Upper lobe of left lung (tissue), 6 donors: Measurements from ENCODE around the gene OTULINL. TPM values are rescaled to one million over a fixed set of nuclear protein-coding genes. Genes with fewer than 3 reads are reported as not detected.

Experiments
- ATAC-seq, 2 donors: fragments of 200-7000 bp; cut with Tn5 transposase; one replicate each; pipeline ENCODE4 v1.9.1; 2022; ENCODE audit warnings: mild to moderate bottlenecking in 2 of 2, moderate library complexity in 2 of 2; ENCODE audit not compliant: low FRiP score in 2 of 2
- DNase-seq, 2 donors: peaks; one replicate each; pipeline ENCODE4 v3.0.0-alpha.2; 2019 to 2020
- H3K27ac ChIP-seq, 4 donors: fragments of 200-600 bp; sonication (generic); one replicate each; pipeline ENCODE4 v1.5.1; 2016 to 2019
- H3K27me3 ChIP-seq, 4 donors: fragments of 200-600 bp; sonication (generic); one replicate each; pipeline ENCODE4 v1.5.1; 2017 to 2019
- H3K36me3 ChIP-seq, 4 donors: fragments of 200-600 bp; sonication (generic); one replicate each; pipeline ENCODE4 v1.5.1; 2016 to 2019
- H3K4me1 ChIP-seq, 4 donors: fragments of 200-600 bp; sonication (generic); one replicate each; pipeline ENCODE4 v1.5.1; 2018 to 2019
- H3K4me3 ChIP-seq, 4 donors: fragments of 200-600 bp; sonication (generic); one replicate each; pipeline ENCODE4 v1.5.1; 2017 to 2019; ENCODE audit warnings: mild to moderate bottlenecking in 2 of 4, moderate library complexity in 1 of 4
- H3K9me3 ChIP-seq, 4 donors: fragments of 200-600 bp; sonication (generic); one replicate each; pipeline ENCODE4 v1.5.1; 2018 to 2019
- EP300 ChIP-seq, 4 donors: sonication (generic); formaldehyde crosslinking; IDR thresholded peaks; one replicate each; pipeline ENCODE4 v1.5.1; 2017; ENCODE audit warnings: antibody characterized with exemption in 4 of 4, control low read depth in 2 of 4
- POLR2A ChIP-seq, 4 donors: fragments of 450-650 bp; IDR thresholded peaks; one replicate each; pipeline ENCODE4 v1.5.1; 2016 to 2017; ENCODE audit warnings: antibody characterized with exemption in 4 of 4, mild to moderate bottlenecking in 2 of 4
- POLR2AphosphoS5 ChIP-seq, 2 donors: sonication (generic); formaldehyde crosslinking; IDR thresholded peaks; one replicate each; pipeline ENCODE4 v1.5.1; 2017; ENCODE audit warnings: antibody characterized with exemption in 2 of 2
- WGBS, 2 donors: methylation state at CpG; one replicate each; pipeline ENCODE4 v1.1.5; 2017 to 2018; 5-methylcytosine and 5-hydroxymethylcytosine counted together
- total RNA-seq, 6 donors: library from RNA; depleted of rRNA in 4 of 6; stranded (reverse); fragments of >200 nt in 4 of 6; gene quantifications; one replicate each; pipeline versions ENCODE4 v1.1.0 to v1.2.1, GENCODE V29; 2016 to 2021
- TF ChIP-seq, protein P1 (sequence below), 6 experiments: fragments of 450-650 bp in 4 of 6; fragments of 200-600 bp in 2 of 6; sonication (generic) in 2 of 6; IDR thresholded peaks; one replicate each; pipeline ENCODE4 v1.5.1; 2016 to 2019; ENCODE audit warnings: antibody characterized with exemption in 6 of 6
- donor health status: DM: no; HTN: no; CAD: no; lungs with moderate emphysema.
- donor health status: DM: no; HTN: yes; CAD: no; lungs with severe emphysema.

Gene OTULINL
- total RNA-seq, 6 donors from 2014 or later = 36.4 to 194 (median 82.8) TPM

DNA sequence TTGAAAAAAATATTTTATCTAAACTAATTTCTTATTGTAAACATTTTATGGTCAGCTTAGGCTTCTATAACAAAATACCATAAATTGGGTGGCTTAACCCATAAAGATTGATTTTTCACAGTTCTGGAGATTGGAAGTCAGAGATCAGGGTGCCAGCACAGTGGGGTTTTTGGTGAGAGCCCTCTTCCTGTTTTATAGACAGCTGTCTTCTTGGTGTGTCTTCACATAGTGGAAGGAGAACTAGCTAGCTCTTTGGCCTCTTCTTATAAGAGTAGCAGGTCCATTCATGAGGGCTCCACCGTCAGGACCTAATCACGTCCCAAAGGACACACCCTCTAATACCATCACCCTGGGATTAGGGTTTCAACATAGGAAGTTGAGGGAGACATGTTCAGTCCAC lies 26.6 kb downstream of the OTULINL start:
- Histone ChIP-seq H3K27ac (no peak overlapping the region), H3K9me3 (no peaks in the 10 kb centered on the region), H3K36me3 (peaks cover 8 to 55% (median 15%) of the 10 kb centered on the region in 4 donors), H3K4me1 (no peaks in the 10 kb centered on the region), H3K27me3 (no peaks in the 10 kb centered on the region), H3K4me3 (no peak overlapping the region)
- DNase-seq = no peak
- no peak for TF ChIP-seq EP300 (IDR thresholded peaks at IDR 0.05)
- no peak for TF ChIP-seq POLR2A (IDR thresholded peaks at IDR 0.05)
- TF ChIP-seq, protein P1, sequence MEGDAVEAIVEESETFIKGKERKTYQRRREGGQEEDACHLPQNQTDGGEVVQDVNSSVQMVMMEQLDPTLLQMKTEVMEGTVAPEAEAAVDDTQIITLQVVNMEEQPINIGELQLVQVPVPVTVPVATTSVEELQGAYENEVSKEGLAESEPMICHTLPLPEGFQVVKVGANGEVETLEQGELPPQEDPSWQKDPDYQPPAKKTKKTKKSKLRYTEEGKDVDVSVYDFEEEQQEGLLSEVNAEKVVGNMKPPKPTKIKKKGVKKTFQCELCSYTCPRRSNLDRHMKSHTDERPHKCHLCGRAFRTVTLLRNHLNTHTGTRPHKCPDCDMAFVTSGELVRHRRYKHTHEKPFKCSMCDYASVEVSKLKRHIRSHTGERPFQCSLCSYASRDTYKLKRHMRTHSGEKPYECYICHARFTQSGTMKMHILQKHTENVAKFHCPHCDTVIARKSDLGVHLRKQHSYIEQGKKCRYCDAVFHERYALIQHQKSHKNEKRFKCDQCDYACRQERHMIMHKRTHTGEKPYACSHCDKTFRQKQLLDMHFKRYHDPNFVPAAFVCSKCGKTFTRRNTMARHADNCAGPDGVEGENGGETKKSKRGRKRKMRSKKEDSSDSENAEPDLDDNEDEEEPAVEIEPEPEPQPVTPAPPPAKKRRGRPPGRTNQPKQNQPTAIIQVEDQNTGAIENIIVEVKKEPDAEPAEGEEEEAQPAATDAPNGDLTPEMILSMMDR (IDR thresholded peaks at IDR 0.05) = no peak
- no peak for TF ChIP-seq POLR2AphosphoS5 (IDR thresholded peaks at IDR 0.05)
- peak in 1 of 2 donors; percentile 50 for ATAC-seq
- 51 to 61% methylated on average over 2 of the region's 2 CpGs for WGBS, 2 donors

DNA sequence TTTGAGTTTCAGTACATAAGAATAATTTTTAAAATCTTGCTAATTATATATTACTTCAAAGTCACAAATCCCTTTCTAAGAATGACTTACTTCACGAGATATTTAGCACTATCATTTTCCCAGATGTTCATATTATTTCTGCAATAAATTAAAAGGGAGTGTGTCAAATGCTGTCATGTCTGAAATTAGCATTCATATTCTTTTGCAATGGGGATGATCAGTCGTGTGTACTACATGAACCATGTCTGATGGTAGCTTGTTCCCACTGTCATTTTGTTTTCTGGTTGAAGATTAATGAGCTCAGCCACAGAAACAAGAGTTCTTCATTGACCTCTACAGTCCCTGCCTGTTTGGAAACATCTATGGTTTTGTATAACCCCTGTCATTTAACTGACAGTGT lies 30.1 kb downstream of the OTULINL start:
- Histone ChIP-seq H3K27ac (no peak overlapping the region), H3K4me3 (no peak overlapping the region), H3K9me3 (no peaks in the 10 kb centered on the region), H3K36me3 (peaks cover 18 to 55% (median 25%) of the 10 kb centered on the region in 4 donors), H3K27me3 (no peaks in the 10 kb centered on the region), H3K4me1 (no peaks in the 10 kb centered on the region)
- ATAC-seq (no peak), DNase-seq (no peak)
- TF ChIP-seq POLR2AphosphoS5 (IDR thresholded peaks at IDR 0.05) = no peak
- WGBS, 2 donors = 71 to 73% methylated on average over 2 of the region's 2 CpGs

DNA sequence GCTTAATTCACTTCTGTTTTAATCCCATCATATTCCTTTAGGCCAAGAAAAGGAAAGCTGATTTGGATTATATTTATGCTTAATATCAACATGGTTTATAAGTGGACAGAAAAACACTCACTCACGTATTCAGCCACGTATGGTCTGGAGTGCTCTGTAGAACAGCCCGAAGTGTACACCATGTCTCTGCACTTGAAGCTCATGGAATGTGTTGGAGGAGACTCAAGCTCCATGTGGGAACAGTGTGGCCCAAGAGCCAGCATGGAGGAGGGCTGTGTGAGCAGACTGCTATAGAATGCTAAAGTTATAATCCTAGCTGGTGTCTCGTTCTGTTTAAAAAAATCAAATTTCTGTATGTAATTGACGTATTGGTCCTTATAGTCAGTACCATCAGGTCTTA lies 32.9 kb downstream of the OTULINL start:
- ATAC-seq (peak; percentile 40 to 91), DNase-seq (peak in 1 of 2 donors; percentile 72)
- TF ChIP-seq POLR2AphosphoS5 (IDR thresholded peaks at IDR 0.05) (peak; percentile 61 to 65), POLR2A (IDR thresholded peaks at IDR 0.05) (no peak), EP300 (IDR thresholded peaks at IDR 0.05) (peak in 2 of 4 donors; percentile 72 to 95)
- Histone ChIP-seq H3K4me3 (no peak overlapping the region), H3K27ac (no peak overlapping the region), H3K36me3 (peaks cover 20 to 41% (median 21%) of the 10 kb centered on the region in 4 donors), H3K9me3 (no peaks in the 10 kb centered on the region), H3K27me3 (no peaks in the 10 kb centered on the region), H3K4me1 (no peaks in the 10 kb centered on the region)
- 74 to 88% methylated on average over 5 of the region's 5 CpGs for WGBS, 2 donors

DNA sequence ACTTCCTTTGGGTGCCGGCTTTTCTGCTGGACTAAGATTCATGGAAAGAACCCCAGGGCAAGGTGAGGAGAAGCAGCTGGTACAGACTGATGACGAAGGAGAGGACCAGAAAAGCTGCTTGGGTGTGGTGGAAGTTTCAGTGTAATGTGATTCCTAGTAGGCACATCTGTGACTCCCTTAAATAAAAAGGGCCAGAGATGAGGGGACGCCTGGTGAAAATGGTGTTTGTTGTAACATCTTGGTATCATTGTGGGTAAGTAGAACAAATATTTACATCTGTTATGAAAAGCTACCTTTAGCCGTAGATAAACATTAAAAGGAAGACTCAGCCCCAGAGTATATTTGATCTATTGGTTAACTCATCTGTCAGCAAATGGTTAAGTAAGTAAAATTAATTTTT lies 33.8 kb downstream of the OTULINL start:
- no peak for TF ChIP-seq POLR2A (IDR thresholded peaks at IDR 0.05)
- no peak for TF ChIP-seq POLR2AphosphoS5 (IDR thresholded peaks at IDR 0.05)
- TF ChIP-seq EP300 (IDR thresholded peaks at IDR 0.05) = no peak
- no peaks in the 10 kb centered on the region for H3K27me3 ChIP-seq
- H3K4me3 ChIP-seq = no peak overlapping the region
- DNase-seq = no peak
- no peaks in the 10 kb centered on the region for H3K9me3 ChIP-seq
- no peaks in the 10 kb centered on the region for H3K4me1 ChIP-seq
- 86 to 90% methylated on average over 4 of the region's 4 CpGs for WGBS, 2 donors
- no peak for ATAC-seq
- peak overlapping the region in 1 of 4 donors; percentile 50 for H3K27ac ChIP-seq
- H3K36me3 ChIP-seq = peaks cover 16 to 35% (median 18%) of the 10 kb centered on the region in 4 donors

DNA sequence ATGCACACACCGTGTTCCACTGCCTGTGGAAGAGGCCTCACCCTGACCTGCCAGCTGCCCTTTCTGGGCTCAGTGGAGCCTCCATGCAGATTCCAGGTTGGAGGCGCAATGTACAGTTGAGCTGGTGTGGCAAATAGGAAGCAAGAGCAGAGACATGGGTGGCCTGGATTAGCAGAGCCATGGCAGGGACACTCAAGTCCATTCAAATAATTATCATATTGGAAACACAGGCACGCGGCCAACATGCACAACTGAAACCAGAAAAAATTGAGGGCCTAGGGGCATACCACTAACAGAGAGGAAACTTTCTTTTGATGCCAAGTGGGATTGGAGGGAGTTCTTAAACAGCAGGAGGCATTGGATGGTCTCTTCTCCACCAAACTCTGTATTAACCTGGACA lies 35.8 kb downstream of the OTULINL start:
- DNase-seq (no peak), ATAC-seq (no peak)
- Histone ChIP-seq H3K4me3 (no peak overlapping the region), H3K36me3 (peaks cover 10 to 26% (median 14%) of the 10 kb centered on the region in 4 donors), H3K27ac (no peak overlapping the region), H3K4me1 (no peaks in the 10 kb centered on the region), H3K27me3 (no peaks in the 10 kb centered on the region), H3K9me3 (peaks cover 0 to 3% (median 0%) of the 10 kb centered on the region in 4 donors)
- no peak for TF ChIP-seq POLR2AphosphoS5 (IDR thresholded peaks at IDR 0.05)
- TF ChIP-seq, protein P1 (IDR thresholded peaks at IDR 0.05) = no peak
- TF ChIP-seq POLR2A (IDR thresholded peaks at IDR 0.05) = no peak
- TF ChIP-seq EP300 (IDR thresholded peaks at IDR 0.05) = no peak
- WGBS, 2 donors = 94 to 99% methylated on average over 4 of the region's 4 CpGs

DNA sequence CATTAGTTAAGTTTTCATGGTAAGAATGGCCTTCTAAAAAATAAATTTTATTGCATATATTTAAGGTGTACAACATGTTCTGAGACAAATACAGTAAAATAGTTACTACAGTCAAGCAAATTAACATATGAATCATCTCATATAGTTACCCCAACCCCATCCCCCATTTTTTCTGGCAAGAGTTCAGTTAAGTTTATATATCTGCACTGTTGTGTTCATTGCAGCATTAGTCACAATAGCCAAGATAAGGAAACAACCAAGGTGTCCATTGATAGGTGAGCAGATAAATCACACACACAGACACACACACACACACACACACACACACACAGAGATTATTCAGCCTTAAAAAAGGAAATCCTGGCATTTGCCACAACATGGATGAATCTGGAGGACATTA lies 45.7 kb downstream of the OTULINL start:
- Histone ChIP-seq H3K4me1 (no peaks in the 10 kb centered on the region), H3K4me3 (no peak overlapping the region), H3K27ac (no peak overlapping the region), H3K36me3 (no peaks in the 10 kb centered on the region), H3K9me3 (no peaks in the 10 kb centered on the region), H3K27me3 (no peaks in the 10 kb centered on the region)
- ATAC-seq (no peak), DNase-seq (no peak)
- TF ChIP-seq POLR2A (IDR thresholded peaks at IDR 0.05) (no peak), EP300 (IDR thresholded peaks at IDR 0.05) (no peak)

DNA sequence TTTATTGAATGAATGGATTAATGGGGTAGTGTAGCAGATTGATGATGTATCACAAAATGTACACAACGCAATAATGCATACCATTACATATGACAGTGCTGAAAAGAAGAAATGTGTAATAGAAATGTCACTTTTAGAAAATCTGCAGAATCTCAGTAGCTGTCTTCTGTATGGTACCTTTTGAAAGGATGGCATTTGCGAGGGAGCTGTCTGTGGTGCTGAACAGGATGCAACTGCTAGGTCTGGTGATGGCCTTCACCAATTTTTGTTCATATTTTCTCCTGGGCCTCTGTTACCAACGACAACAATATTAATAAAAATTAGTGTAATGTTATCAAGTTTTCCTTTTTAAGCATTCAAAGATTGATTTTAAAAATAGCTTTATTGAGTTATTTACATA lies 46.8 kb downstream of the OTULINL start:
- H3K27ac ChIP-seq = no peak overlapping the region
- 7 to 15% methylated on average over 3 of the region's 3 CpGs for WGBS, 2 donors
- no peak for TF ChIP-seq POLR2A (IDR thresholded peaks at IDR 0.05)
- TF ChIP-seq, protein P1 (IDR thresholded peaks at IDR 0.05) = no peak
- no peak for TF ChIP-seq POLR2AphosphoS5 (IDR thresholded peaks at IDR 0.05)
- TF ChIP-seq EP300 (IDR thresholded peaks at IDR 0.05) = no peak
- H3K36me3 ChIP-seq = no peaks in the 10 kb centered on the region
- H3K27me3 ChIP-seq = no peaks in the 10 kb centered on the region
- DNase-seq (no peak), ATAC-seq (peak in 1 of 2 donors; percentile 57)
- H3K4me3 ChIP-seq = no peak overlapping the region
- no peaks in the 10 kb centered on the region for H3K9me3 ChIP-seq
- H3K4me1 ChIP-seq = no peaks in the 10 kb centered on the region
